Activated CD4-positive, alpha-beta T cell treated with anti-CD3 and anti-CD28 coated beads, Interleukin-2, amount 10 ng/mL, durations not matched to agents 24 days and 14 days (primary cell): ENCODE results near the gene UBE3B. TPM values are rescaled to one million over a fixed set of nuclear protein-coding genes. Genes with fewer than 3 reads are reported as not detected.
A peak's percentile ranks its signal among the peaks of the same experiment; 100 is the strongest.

Source experiments
- DNase-seq: peaks from one replicate; pipeline ENCODE4 v3.0.0; 2022
- H3K27ac Mint-ChIP-seq: one replicate; pipeline ENCODE4 v1.8.0; 2022; ENCODE audit warnings: mild to moderate bottlenecking, mixed read lengths
- H3K27me3 Mint-ChIP-seq: one replicate; pipeline ENCODE4 v1.8.0; 2022; ENCODE audit warnings: mixed read lengths
- H3K36me3 Mint-ChIP-seq: one replicate; pipeline ENCODE4 v1.8.0; 2022; ENCODE audit warnings: low read depth, mild to moderate bottlenecking, mixed read lengths
- H3K4me1 Mint-ChIP-seq: one replicate; pipeline ENCODE4 v1.8.0; 2021; ENCODE audit warnings: mixed read lengths
- H3K4me3 Mint-ChIP-seq: one replicate; pipeline ENCODE4 v1.8.0; 2022; ENCODE audit warnings: mild to moderate bottlenecking, moderate library complexity, mixed read lengths
- H3K9me3 Mint-ChIP-seq: one replicate; pipeline ENCODE4 v1.8.0; 2021; ENCODE audit warnings: mixed read lengths
- intact Hi-C: fragments of 100-400 bp; cut with micrococcal nuclease; formaldehyde crosslinking; loops from one replicate; pipeline ENCODE4 v1.15.1; 2023
- total RNA-seq: library from RNA; stranded (reverse); gene quantifications from 2 replicates; pipeline ENCODE4 v1.2.3, GENCODE V29; 2022

The UBE3B gene
- total RNA-seq, 1 donor from 2014 or later, result 32.2 TPM

DNA sequence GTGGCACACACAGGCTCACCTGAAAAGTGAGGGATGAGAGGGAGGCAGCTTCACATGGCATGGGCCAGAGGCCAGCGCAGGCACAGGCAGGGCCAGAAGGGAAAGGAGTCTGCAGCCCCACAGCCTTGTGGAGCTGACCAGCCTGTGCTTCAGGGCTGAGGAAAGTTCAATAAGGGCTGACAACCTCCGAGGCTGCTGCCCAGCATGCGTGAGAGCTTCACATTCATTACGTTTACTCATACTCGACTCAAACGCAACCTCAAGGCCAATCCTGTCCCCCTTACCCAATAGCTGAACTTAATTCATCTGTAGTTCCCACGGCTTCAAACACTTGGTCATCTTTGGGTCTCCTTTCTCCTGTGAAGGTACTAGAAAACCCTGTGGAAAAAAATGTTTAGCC lies 91.1 kb downstream of the UBE3B start:
- DNase-seq, result no peak
- Mint-ChIP-seq H3K4me1 (peaks cover 11% of the 10 kb centered on the region), H3K4me3 (no peak overlapping the region), H3K27me3 (no peaks in the 10 kb centered on the region), H3K27ac (no peak overlapping the region), H3K36me3 (peaks cover 21% of the 10 kb centered on the region), H3K9me3 (peaks cover 4% of the 10 kb centered on the region)
- intact Hi-C loops, result no loop called here

DNA sequence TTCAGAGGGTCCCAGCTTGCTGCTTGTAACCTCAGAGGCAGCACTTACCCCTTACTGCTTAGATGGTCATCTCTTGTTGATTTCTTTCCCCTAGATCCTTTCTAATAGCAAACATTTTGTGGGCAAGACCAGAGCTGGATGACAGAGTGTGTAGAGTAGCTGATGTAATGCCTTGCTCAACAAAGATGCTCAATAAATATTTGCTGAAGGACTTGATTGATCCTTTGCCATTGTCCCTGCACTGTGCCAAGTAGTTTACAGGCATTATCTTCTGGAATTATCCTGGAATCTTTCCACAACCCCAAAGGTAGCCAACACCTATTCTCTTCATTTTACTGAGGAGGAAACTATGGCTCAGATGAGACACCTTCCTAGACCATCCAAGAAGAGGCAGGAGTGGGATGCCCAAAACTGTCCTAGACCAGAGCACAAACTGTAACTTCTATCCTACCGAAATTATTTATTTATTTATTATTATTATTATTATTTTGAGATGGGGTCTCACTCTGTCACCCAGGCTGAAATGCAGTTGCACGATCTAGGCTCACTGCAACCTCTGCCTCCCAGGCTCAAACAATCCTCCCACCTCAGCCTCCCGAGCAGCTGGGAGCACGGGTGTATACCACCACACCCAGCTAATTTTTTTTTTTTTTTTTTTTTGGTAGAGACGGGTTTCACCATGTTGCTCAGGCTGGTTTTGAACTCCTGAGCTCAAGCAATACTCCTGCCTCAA lies 94.5 kb downstream of the UBE3B start:
- intact Hi-C loops, result loop anchor here (5.0 kb wide), 3 partner anchors 95 to 715 kb away; partner anchors contain the start of genes KCTD10, SSH1, TCHP and UBE3B
- peak overlapping the region; percentile 93 for H3K4me3 Mint-ChIP-seq
- DNase-seq, result no peak
- peaks cover 25% of the 10 kb centered on the region for H3K36me3 Mint-ChIP-seq
- H3K27me3 Mint-ChIP-seq, result no peaks in the 10 kb centered on the region
- H3K4me1 Mint-ChIP-seq, result peaks cover 22% of the 10 kb centered on the region
- peaks cover 4% of the 10 kb centered on the region for H3K9me3 Mint-ChIP-seq
- H3K27ac Mint-ChIP-seq, result peak overlapping the region; percentile 52

DNA sequence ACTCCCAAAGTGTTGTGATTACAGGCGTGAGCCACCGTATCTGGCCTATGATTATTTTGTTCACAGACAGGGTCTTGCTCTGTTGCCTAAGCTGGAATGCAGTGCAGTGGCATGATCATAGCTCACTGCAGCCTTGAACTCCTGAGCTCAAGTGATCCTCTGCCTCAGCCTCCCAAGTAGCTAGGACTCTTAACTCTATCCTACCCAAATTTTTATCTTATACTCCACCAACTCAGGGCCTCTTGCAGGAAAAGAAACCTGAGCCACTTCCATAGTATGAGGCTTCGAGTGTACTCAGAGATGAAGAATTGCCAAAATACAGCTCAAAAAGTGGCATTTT lies 95.0 kb downstream of the UBE3B start:
- Mint-ChIP-seq H3K36me3 (peaks cover 26% of the 10 kb centered on the region), H3K9me3 (peaks cover 4% of the 10 kb centered on the region), H3K4me3 (peak overlapping the region; percentile 93), H3K4me1 (peaks cover 22% of the 10 kb centered on the region), H3K27ac (peak overlapping the region; percentile 95), H3K27me3 (no peaks in the 10 kb centered on the region)
- no peak for DNase-seq
- intact Hi-C loops, result loop anchor here (5.0 kb wide), 3 partner anchors 95 to 715 kb away; partner anchors contain the start of genes KCTD10, SSH1, TCHP and UBE3B

DNA sequence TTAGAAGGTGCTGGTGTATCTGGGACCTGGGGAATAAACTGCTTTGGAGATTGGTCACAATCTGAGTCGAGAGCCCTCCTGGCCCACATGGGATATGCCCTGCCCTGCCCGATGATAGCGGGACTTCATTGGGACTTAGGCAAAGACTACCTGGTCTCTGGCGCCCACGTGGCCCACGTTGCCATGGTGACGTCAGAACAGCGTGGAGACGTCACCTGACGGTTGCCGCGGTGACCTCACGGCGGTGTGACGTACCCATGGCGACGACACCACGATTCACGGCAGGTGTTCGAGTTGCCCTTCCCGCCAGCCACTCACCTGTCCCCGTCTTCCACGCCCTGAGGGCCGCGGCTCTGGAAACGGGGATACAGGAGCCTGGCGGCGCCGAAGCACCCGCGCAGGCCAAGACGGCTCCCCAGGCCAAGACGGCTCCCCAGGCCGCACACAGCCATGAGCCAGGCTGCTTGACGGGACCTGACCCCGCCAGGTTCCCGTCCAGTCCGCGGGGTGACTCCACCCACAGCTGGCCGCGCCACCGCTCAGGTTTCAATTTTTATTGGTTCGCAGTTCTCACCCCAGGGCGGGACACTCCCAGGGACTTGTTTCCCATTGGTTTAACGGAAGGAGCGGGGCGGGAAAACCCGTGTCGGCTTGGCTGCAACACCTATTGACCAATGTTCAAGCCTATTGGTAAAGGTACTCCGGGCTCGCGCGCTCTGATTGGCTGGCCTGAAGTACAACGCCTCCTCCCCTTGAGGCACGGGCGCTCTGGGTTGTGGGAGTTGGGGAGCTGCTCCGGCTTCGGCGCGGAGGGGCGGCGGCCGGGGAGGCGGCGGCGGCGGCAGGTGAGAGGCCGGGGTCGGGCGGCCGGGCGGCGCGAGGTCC lies 95.8 kb downstream of the UBE3B start, which contains the start of the genes MMAB and MVK:
Gene MMAB, minus strand, starts transcription at position 476 of the 885 bp plus-strand sequence. Its CDS starts 24 bp downstream, at position 452.
Gene MVK, plus strand, starts transcription at position 766 of the 885 bp plus-strand sequence. CDS start 1,029 bp downstream, outside the sequence.
- Mint-ChIP-seq H3K4me1 (peaks cover 22% of the 10 kb centered on the region), H3K36me3 (peaks cover 29% of the 10 kb centered on the region), H3K4me3 (peak within 1 kb of the TSS; percentile 93), H3K27ac (peak within 1 kb of the TSS; percentile 95), H3K27me3 (no peaks in the 10 kb centered on the region), H3K9me3 (peaks cover 4% of the 10 kb centered on the region)
- peak; percentile 99 for DNase-seq
- intact Hi-C loops, result loop anchor here (1.0 to 5.0 kb wide), 4 partner anchors 96 to 716 kb away; partner anchors contain the start of genes FAM222A, KCTD10, SSH1 and TCHP

DNA sequence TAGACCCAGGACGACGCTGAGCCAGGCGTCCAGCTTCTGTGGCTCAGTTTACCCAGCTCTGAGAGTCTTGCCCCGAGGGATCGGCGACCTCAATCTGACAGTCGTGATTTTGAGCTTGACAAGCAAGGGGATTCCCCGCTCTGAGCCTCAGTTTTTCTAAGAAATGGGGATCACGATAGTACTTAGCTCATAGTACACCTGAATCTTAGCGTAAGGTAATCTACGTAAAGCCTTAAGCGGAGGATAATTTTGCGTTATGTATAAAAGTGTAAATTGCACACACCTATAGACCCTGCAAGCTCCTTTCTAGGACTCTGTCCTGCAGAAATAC lies 96.4 kb downstream of the UBE3B start:
- intact Hi-C loops, result loop anchor here (1.0 to 5.0 kb wide), 4 partner anchors 97 to 717 kb away; partner anchors contain the start of genes FAM222A, KCTD10, SSH1 and TCHP
- H3K27me3 Mint-ChIP-seq, result no peaks in the 10 kb centered on the region
- DNase-seq, result no peak
- H3K27ac Mint-ChIP-seq, result peak overlapping the region; percentile 95
- peaks cover 33% of the 10 kb centered on the region for H3K36me3 Mint-ChIP-seq
- H3K4me3 Mint-ChIP-seq, result peak overlapping the region; percentile 93
- H3K9me3 Mint-ChIP-seq, result peaks cover 4% of the 10 kb centered on the region
- H3K4me1 Mint-ChIP-seq, result peaks cover 22% of the 10 kb centered on the region

DNA sequence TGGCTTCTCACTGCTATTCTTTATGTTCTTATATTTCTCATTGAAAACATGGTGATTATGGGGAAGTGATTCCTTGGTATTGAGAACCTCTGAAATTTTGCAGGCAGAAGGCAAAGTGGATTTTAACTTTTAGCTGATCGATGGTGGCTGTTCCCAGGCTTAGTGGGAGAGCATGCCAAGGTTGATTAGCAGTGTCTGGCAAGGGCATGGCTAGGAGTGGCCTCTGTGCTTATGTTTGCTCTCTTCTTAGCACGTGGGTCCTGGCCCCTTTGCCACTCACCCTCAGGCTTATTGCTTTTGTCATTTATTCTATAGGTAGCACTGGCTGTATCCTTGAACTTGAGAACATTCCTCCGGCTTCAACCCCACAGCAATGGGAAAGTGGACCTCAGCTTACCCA lies 98.2 kb downstream of the UBE3B start:
- H3K9me3 Mint-ChIP-seq, result peaks cover 4% of the 10 kb centered on the region
- intact Hi-C loops, result no loop called here
- H3K4me1 Mint-ChIP-seq, result peaks cover 22% of the 10 kb centered on the region
- peaks cover 35% of the 10 kb centered on the region for H3K36me3 Mint-ChIP-seq
- no peaks in the 10 kb centered on the region for H3K27me3 Mint-ChIP-seq
- DNase-seq, result no peak
- H3K27ac Mint-ChIP-seq, result no peak overlapping the region
- H3K4me3 Mint-ChIP-seq, result no peak overlapping the region

DNA sequence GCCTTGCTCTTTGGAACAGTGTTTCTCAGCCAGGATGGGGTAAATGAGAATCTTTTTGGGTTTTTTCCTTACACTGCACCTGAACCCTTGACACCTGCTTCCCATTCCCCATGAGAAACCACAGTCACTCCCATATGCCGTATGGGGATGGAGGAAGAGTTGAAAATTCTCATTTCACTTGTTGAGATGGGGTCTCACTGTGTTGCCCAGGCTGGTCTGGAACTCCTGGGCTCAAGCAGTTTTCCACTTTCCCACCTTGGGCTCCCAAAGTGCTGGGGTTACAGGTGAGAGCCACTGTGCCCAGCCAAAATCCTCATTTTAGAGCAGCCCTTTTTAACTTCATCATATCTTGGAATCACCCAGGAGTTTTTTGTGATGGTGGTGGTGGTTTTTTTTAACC lies 99.9 kb downstream of the UBE3B start:
- intact Hi-C loops, result no loop called here
- Mint-ChIP-seq H3K4me1 (peaks cover 18% of the 10 kb centered on the region), H3K4me3 (no peak overlapping the region)

DNA sequence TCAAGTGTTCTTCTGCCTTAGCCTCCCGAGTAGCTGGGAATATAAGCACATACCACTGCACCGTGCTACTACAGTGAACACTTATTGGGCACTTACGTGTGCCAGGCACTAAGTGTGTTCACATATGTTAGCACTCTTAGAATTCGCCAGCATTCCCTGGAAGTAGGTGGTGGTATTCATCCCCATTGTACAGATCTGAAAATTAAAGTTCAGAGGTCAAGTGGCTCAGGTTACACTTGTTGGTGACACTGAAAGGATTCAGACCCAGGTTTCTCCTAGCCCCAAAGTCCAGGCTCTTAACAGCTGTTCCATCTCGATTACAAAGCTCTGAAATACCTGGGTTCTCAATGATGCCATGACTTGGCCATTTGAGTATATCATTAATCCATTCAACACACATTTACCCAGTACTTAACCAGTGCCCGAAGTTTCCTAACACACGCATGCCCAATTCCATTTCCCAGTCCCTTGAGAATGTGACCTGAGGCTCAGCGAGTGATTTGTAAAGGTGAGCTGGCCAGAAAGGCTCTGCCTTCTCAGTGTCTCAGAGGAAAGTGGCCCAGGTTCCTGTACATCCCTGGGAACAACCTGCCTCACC lies 101.0 kb downstream of the UBE3B start:
- Mint-ChIP-seq H3K4me3 (no peak overlapping the region), H3K4me1 (peaks cover 10% of the 10 kb centered on the region), H3K36me3 (peaks cover 41% of the 10 kb centered on the region)

More for the DNA sequence above, 99.9 kb downstream of the UBE3B start:
- H3K27ac Mint-ChIP-seq, result no peak overlapping the region
- no peaks in the 10 kb centered on the region for H3K27me3 Mint-ChIP-seq
- H3K9me3 Mint-ChIP-seq, result peaks cover 4% of the 10 kb centered on the region
- no peak for DNase-seq
- H3K36me3 Mint-ChIP-seq, result peaks cover 41% of the 10 kb centered on the region

DNA sequence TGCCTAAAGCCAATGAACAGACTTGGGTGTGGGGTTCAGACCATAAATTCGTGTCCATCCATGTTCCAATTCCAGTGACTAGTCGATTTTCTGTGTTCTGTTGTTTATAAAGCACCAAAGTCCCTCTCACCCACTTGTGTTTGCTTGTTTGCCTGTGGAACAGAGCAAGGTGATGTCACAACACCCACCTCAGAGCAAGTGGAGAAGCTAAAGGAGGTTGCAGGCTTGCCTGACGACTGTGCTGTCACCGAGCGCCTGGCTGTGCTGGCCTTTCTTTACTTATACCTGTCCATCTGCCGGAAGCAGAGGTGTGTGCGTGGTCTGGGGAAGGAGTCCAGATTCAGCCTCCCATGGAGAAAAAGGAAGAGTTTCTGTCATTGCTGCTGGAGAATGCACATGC lies 102.2 kb downstream of the UBE3B start:
- Mint-ChIP-seq H3K27me3 (no peaks in the 10 kb centered on the region), H3K27ac (no peak overlapping the region), H3K4me3 (no peak overlapping the region), H3K36me3 (peaks cover 45% of the 10 kb centered on the region), H3K4me1 (peaks cover 4% of the 10 kb centered on the region), H3K9me3 (no peaks in the 10 kb centered on the region)
- no peak for DNase-seq
- intact Hi-C loops, result no loop called here

More for the DNA sequence above, 101.0 kb downstream of the UBE3B start:
- no peak for DNase-seq
- intact Hi-C loops, result no loop called here
- Mint-ChIP-seq H3K9me3 (no peaks in the 10 kb centered on the region), H3K27ac (no peak overlapping the region), H3K27me3 (no peaks in the 10 kb centered on the region)

DNA sequence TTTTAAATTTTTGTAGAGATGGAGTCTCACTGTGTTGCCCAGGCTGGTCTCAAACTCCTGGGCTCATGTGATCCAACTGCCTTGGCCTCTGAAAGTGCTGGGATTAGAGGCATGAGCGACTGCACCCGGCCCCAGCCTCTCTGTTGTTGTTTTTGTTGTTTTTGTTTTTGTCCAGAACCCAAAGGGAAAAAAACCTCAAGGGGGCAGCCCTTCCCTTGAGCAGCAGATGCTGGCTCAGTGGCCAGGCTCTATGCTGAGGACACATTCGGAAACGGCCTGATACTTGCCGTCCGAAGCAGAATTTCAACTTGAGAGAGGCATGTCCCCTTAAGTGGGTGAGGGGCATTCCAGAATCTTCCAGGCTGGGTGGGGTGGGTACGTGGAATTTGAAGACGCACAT lies 102.8 kb downstream of the UBE3B start:
- intact Hi-C loops, result no loop called here
- no peak overlapping the region for H3K27ac Mint-ChIP-seq
- no peaks in the 10 kb centered on the region for H3K9me3 Mint-ChIP-seq
- H3K36me3 Mint-ChIP-seq, result peaks cover 42% of the 10 kb centered on the region
- H3K4me1 Mint-ChIP-seq, result no peaks in the 10 kb centered on the region
- no peak overlapping the region for H3K4me3 Mint-ChIP-seq
- DNase-seq, result no peak
- no peaks in the 10 kb centered on the region for H3K27me3 Mint-ChIP-seq

DNA sequence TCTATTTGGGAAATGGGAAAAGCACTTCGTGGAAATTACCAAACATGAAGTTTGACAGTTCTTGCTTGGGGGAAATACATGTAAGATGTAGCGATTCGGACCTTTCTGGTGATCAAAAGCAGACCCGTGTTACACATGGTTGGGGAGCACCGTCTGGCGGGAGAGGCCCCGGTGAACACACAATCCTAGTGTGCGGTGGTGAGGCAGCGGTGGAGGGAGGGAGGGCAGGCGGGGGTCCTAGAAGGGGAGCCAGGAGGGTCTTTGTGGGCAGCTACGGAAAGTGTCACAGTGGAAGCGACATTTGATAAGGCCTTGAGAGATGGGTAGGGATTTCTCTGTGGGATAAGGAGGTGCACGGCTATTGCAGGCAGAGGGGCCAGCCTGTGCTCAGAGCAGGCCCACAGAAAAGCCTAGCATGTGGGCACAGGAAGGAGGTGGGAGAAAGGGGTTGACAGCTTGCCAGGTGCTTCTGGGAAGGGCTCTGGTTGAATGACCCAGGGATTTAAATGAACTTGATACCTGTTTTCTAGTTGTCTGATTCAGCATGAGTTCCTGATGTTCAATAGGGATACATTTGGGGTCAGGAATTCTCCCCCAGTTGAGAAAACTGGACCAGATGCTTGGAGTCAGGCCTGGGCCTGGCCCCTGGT lies 103.4 kb downstream of the UBE3B start:
- intact Hi-C loops, result no loop called here

DNA sequence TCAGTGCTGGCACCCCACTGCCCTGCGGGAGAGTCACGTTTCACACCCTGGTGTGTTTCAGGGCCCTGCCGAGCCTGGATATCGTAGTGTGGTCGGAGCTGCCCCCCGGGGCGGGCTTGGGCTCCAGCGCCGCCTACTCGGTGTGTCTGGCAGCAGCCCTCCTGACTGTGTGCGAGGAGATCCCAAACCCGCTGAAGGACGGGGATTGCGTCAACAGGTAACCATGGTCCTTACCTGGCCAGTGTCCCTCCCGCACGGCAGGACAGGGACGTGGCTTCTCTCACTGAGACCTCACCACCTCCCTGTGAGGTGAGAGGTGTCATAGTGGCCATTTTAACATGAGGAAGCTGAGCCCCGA lies 103.9 kb downstream of the UBE3B start:
- Mint-ChIP-seq H3K36me3 (peaks cover 38% of the 10 kb centered on the region), H3K4me3 (no peak overlapping the region), H3K27ac (no peak overlapping the region), H3K9me3 (no peaks in the 10 kb centered on the region), H3K27me3 (no peaks in the 10 kb centered on the region), H3K4me1 (no peaks in the 10 kb centered on the region)
- no peak for DNase-seq
- intact Hi-C loops, result no loop called here

More for the DNA sequence above, 103.4 kb downstream of the UBE3B start:
- Mint-ChIP-seq H3K36me3 (peaks cover 39% of the 10 kb centered on the region), H3K27ac (no peak overlapping the region), H3K4me1 (no peaks in the 10 kb centered on the region), H3K4me3 (no peak overlapping the region), H3K9me3 (no peaks in the 10 kb centered on the region), H3K27me3 (no peaks in the 10 kb centered on the region)
- no peak for DNase-seq

DNA sequence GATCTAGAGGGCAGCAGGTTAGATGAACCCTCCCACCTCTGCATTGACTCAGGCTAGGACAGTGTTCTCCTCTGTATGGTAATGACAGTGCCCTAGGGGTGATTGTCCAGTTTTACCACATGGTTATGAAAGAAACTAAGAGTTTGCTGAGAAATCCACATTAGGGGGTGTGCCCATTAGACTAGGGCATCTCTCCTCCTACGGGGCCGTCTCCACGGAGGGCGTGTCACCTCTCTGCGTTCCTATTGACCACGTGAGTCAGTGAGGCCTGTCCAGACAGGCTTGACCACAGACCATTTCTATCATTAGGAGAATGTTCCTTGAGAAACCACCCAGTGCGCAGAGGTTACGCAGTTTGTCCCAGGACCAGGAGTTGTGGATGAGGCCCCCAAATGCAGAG lies 104.4 kb downstream of the UBE3B start:
- intact Hi-C loops, result no loop called here
- no peak for DNase-seq
- Mint-ChIP-seq H3K36me3 (peaks cover 36% of the 10 kb centered on the region), H3K9me3 (no peaks in the 10 kb centered on the region), H3K4me1 (no peaks in the 10 kb centered on the region), H3K27me3 (no peaks in the 10 kb centered on the region), H3K4me3 (no peak overlapping the region), H3K27ac (no peak overlapping the region)
